Measurements from ENCODE around the gene ABCB10.

Gene ABCB10

GRCh38 chr1:229474509-229474908 lies 84.0 kb downstream of the ABCB10 start:
- DNase-seq (ENCODE audit: low spot score), result no peak

- DNase-seq (ENCODE audit: low spot score), result no peak
These were observed 87.3 kb downstream of the ABCB10 start for GRCh38 chr1:229471175-229471574.

- no peak for DNase-seq (ENCODE audit: low spot score)
These were observed 88.0 kb downstream of the ABCB10 start for GRCh38 chr1:229470406-229471043.

- no peak for DNase-seq (ENCODE audit: low spot score)
These were observed 91.6 kb downstream of the ABCB10 start for GRCh38 chr1:229466887-229467286.
